BLaER1 treated with 17β-estradiol and CSF1 and Interleukin-3, amounts not matched to agents 10 nM and 100 nM (cell line): ENCODE results near the gene SLAMF6.
"Not testable (repeated sequence)": the region's sequence is repeated elsewhere in the genome, so short reads cannot be mapped to it uniquely, and the experiment has no call there.

Experiments used
- H3K27ac ChIP-seq, 11 experiments: shearing (Covaris generic); formaldehyde crosslinking; 2 replicates each; pipeline ENCODE4 v1.8.1; 2022
- H3K27me3 ChIP-seq, 11 experiments: shearing (Covaris generic); formaldehyde crosslinking; 2 replicates each; pipeline ENCODE4 v1.8.1; 2022
- H3K36me3 ChIP-seq, 11 experiments: shearing (Covaris generic); formaldehyde crosslinking; 2 replicates each; pipeline ENCODE4 v1.8.1; 2022
- H3K4me1 ChIP-seq, 10 experiments: shearing (Covaris generic); formaldehyde crosslinking; 2 replicates each; pipeline ENCODE4 v1.8.1; 2022
- H3K4me2 ChIP-seq, 11 experiments: shearing (Covaris generic); formaldehyde crosslinking; 2 replicates each; pipeline ENCODE4 v1.8.1; 2022
- H3K4me3 ChIP-seq, 10 experiments: shearing (Covaris generic); formaldehyde crosslinking; 2 replicates each; pipeline ENCODE4 v1.8.1; 2022
- H3K9ac ChIP-seq, 11 experiments: shearing (Covaris generic); formaldehyde crosslinking; 2 replicates each; pipeline ENCODE4 v1.8.1; 2022
- H3K9me3 ChIP-seq, 11 experiments: shearing (Covaris generic); formaldehyde crosslinking; replicated peaks in 1 of 11; 2 replicates each; pipeline ENCODE4 v1.8.1; 2022
- H4K20me1 ChIP-seq, 11 experiments: shearing (Covaris generic); formaldehyde crosslinking; 2 replicates each; pipeline ENCODE4 v1.8.1; 2022
- Cebpa-rat ChIP-seq, 11 experiments: shearing (Covaris generic); IDR thresholded peaks; 2 replicates each; pipeline ENCODE4 v1.8.1; 2022

SLAMF6 gene

DNA sequence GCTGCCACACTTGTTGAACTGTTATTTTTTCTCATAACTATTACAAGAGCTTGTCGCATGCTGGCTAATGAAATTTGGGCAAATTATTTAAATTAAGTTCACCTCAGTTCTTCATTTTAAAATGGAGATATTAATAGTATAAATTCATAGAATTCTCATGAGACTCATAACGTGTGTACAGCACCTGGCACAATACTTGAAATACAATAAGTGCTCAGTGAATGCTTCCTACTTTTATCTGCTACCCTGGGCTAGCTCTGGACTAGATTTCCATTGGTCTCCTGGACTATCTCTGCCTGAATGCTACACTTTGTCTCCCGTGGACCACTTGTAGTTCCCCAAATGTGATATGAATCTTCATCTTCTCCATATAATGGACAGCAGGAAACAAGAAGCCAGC is 919 bp downstream of the SLAMF6 start:
- Histone ChIP-seq H3K9me3 (peaks cover 33 to 49% (median 38%) of the 10 kb centered on the region in 11 experiments), H3K36me3 (no peaks in the 10 kb centered on the region), H3K27ac (no peak overlapping the region), H4K20me1 (no peaks in the 10 kb centered on the region), H3K4me3 (no peak overlapping the region), H3K4me2 (peak overlapping the region in 6 of 11 experiments; percentile 3 to 77 (median 44); a peak in 8 of 22 replicates), H3K4me1 (peaks cover 20 to 36% (median 31%) of the 10 kb centered on the region in 10 experiments), H3K9ac (no peak overlapping the region), H3K27me3 (no peaks in the 10 kb centered on the region)
- no peak for TF ChIP-seq Cebpa-rat (IDR thresholded peaks at IDR 0.05)

DNA sequence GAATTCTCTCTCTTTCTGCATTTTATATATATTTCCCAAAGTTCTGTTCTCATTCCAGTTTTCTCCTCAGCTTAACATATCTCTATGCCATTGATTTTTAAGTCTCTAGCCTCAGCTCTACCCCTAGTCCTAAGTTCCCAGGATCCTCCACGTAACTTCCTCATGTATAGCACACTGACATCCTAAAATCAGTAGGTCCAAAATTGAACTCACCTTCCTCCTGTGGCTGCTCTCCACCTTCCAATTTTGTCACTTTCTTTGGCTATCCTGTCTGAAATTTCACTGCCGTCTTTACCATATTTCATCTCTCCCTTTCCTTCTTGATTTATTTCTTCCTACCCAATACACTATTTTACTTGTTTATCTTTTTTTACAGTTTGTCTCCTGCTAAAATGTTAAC is 1.5 kb downstream of the SLAMF6 start:
- peaks cover 27 to 49% (median 38%) of the 10 kb centered on the region in 11 experiments for H3K9me3 ChIP-seq
- no peaks in the 10 kb centered on the region for H4K20me1 ChIP-seq
- no peaks in the 10 kb centered on the region for H3K36me3 ChIP-seq
- no peak for TF ChIP-seq Cebpa-rat (IDR thresholded peaks at IDR 0.05)
- no peak overlapping the region for H3K4me3 ChIP-seq
- H3K9ac ChIP-seq: no peak overlapping the region
- H3K27me3 ChIP-seq: no peaks in the 10 kb centered on the region
- no peak overlapping the region for H3K27ac ChIP-seq
- peak overlapping the region; percentile 48 to 81 (median 57); a peak in 11 of 22 replicates for H3K4me2 ChIP-seq
- peaks cover 20 to 37% (median 31%) of the 10 kb centered on the region in 10 experiments for H3K4me1 ChIP-seq

- H3K9me3 ChIP-seq: peaks cover 22 to 49% (median 36%) of the 10 kb centered on the region in 11 experiments
- no peaks in the 10 kb centered on the region for H3K27me3 ChIP-seq
- no peak overlapping the region for H3K27ac ChIP-seq
- H3K4me2 ChIP-seq: peak overlapping the region; percentile 48 to 81 (median 57)
- H4K20me1 ChIP-seq: no peaks in the 10 kb centered on the region
- peaks cover 20 to 43% (median 31%) of the 10 kb centered on the region in 10 experiments for H3K4me1 ChIP-seq
- H3K36me3 ChIP-seq: no peaks in the 10 kb centered on the region
- TF ChIP-seq Cebpa-rat (IDR thresholded peaks at IDR 0.05): no peak
- H3K9ac ChIP-seq: peak overlapping the region in 1 of 11 experiments; percentile 42; a peak in 1 of 22 replicates
- H3K4me3 ChIP-seq: no peak overlapping the region
Measured at GRCh38 chr1:160520999-160521398, 2.1 kb downstream of the SLAMF6 start.

DNA sequence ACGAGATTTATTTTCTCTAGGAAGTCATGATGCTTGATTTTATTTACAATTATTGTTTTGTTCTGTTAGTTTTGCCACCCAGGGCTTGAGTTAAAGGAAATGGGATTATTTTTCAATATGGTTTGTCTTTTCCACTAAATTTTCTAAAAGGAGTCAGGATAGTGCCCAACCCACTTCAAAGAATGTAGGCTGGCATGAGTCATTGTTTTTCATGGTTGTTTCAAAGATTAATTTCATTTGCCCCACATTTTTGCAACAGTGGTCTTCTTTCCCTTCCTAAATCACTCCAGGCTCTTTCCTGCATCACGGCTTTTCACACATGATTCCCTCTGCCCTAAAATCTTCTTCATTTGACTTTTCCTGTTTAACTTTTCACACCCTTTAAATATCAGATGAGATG is 2.5 kb downstream of the SLAMF6 start:
- Histone ChIP-seq H3K4me2 (peak overlapping the region; percentile 48 to 81 (median 57)), H3K4me3 (no peak overlapping the region), H3K36me3 (no peaks in the 10 kb centered on the region), H4K20me1 (no peaks in the 10 kb centered on the region), H3K27ac (no peak overlapping the region), H3K9ac (peak overlapping the region in 1 of 11 experiments; percentile 42; a peak in 1 of 22 replicates), H3K27me3 (no peaks in the 10 kb centered on the region), H3K4me1 (peaks cover 20 to 47% (median 31%) of the 10 kb centered on the region in 10 experiments), H3K9me3 (peaks cover 18 to 49% (median 36%) of the 10 kb centered on the region in 11 experiments)
- no peak for TF ChIP-seq Cebpa-rat (IDR thresholded peaks at IDR 0.05)

DNA sequence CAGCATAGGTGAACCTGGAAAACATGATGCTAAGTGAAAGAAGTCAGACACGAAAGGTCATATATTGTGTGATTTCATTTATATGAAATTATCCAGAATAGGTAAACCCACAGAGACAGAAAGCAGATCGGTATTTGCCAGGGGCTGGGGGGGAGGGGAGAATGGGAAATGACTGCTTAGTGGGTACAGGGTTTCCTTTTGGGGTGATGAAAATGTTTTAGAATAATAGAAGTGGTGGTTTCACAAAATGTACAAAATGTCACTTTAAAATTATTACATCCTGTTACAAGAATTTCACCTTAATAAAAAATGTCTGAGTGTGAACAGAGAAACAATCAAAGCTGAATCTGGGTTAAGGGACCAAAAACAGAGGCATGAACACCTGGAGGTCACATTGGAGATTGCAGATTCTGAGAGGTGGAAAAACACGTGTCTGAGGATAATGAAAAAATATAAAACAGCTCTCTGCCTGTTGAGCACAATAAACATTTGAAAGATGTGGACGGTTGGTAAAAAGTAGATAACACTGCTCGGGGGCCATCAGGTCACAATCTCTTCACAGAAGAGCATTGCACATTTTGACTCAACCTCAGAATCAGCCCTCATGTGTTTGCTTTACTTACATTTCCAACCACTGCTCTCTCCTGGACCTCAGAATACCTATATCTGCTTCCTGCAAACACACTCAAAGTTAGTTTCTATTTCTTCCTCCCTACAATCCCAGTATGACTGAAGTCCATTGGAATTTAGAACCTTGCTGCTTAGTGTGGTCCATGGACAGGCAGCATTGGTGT is 3.2 kb downstream of the SLAMF6 start:
- no peaks in the 10 kb centered on the region for H4K20me1 ChIP-seq
- H3K4me3 ChIP-seq: no peak overlapping the region
- H3K36me3 ChIP-seq: no peaks in the 10 kb centered on the region
- no peaks in the 10 kb centered on the region for H3K27me3 ChIP-seq
- peaks cover 20 to 51% (median 31%) of the 10 kb centered on the region in 10 experiments for H3K4me1 ChIP-seq
- no peak for TF ChIP-seq Cebpa-rat (IDR thresholded peaks at IDR 0.05)
- H3K4me2 ChIP-seq: peak overlapping the region; percentile 48 to 81 (median 57)
- no peak overlapping the region for H3K27ac ChIP-seq
- peaks cover 12 to 48% (median 31%) of the 10 kb centered on the region in 11 experiments; a peak in 21 of 22 replicates for H3K9me3 ChIP-seq
- no peak overlapping the region for H3K9ac ChIP-seq

GRCh38 chr1:160517519-160517918 is 5.5 kb downstream of the SLAMF6 start:
- Histone ChIP-seq H3K9me3 (peaks cover 30 to 60% (median 49%) of the 10 kb centered on the region in 11 experiments), H3K4me1 (peaks cover 15 to 44% (median 26%) of the 10 kb centered on the region in 10 experiments)
- not testable (repeated sequence) for H3K27ac ChIP-seq, H3K4me2 ChIP-seq, H4K20me1 ChIP-seq, H3K27me3 ChIP-seq, H3K9ac ChIP-seq, H3K36me3 ChIP-seq, H3K4me3 ChIP-seq

DNA sequence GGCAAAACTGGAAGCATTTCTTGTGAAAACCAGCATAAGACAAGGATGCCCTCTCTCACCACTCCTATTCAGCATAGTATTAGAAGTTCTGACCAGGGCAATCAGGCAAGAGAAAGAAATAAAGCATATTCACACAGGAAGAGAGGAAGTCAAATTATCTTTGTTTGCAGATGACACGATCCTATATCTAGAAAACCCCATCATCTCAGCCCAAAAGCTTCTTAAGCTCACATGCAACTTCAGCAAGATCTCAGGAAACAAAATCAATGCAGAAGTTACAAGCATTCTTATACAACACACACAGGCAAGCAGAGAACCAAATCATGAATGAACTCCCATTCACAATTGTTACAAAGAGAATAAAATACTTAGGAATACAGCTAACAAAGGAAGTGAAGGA is 7.1 kb downstream of the SLAMF6 start:
- peaks cover 0 to 14% (median 0%) of the 10 kb centered on the region in 11 experiments; a peak in 4 of 22 replicates for H3K36me3 ChIP-seq
- peaks cover 12 to 29% (median 12%) of the 10 kb centered on the region in 10 experiments for H3K4me1 ChIP-seq
- H3K4me2 ChIP-seq: peak overlapping the region in 2 of 11 experiments; percentile 43 to 63; a peak in 4 of 22 replicates
- not testable (repeated sequence) for H3K27ac ChIP-seq, H4K20me1 ChIP-seq, H3K27me3 ChIP-seq, H3K9ac ChIP-seq, H3K4me3 ChIP-seq
- peaks cover 46 to 76% (median 65%) of the 10 kb centered on the region in 11 experiments for H3K9me3 ChIP-seq

DNA sequence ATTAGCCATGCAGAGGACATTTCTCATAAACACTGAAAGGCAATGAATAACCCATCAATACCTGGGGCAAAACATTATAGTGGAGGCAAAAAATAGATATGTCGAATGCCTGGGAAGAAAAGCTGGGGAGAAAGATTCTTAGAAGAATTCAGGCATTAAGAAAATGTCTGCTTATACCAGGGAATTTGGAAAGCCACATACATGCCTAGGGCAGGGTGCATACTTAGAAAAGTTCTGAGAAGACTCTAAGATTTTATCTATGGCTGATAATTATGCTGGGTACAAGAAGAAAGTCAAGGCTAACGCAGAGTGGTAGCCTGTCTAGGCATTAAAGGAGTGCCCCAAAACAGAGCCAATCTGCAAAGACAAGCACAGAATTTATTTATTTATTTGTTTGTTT is 18.4 kb downstream of the SLAMF6 start:
- peaks cover 0 to 17% (median 4%) of the 10 kb centered on the region in 11 experiments; a peak in 7 of 22 replicates for H3K36me3 ChIP-seq
- H3K4me3 ChIP-seq: no peak overlapping the region
- no peak overlapping the region for H3K27ac ChIP-seq
- no peaks in the 10 kb centered on the region for H3K27me3 ChIP-seq
- TF ChIP-seq Cebpa-rat (IDR thresholded peaks at IDR 0.05): no peak
- H3K4me2 ChIP-seq: no peak overlapping the region
- H3K9ac ChIP-seq: no peak overlapping the region
- no peaks in the 10 kb centered on the region for H4K20me1 ChIP-seq
- peaks cover 52 to 93% (median 87%) of the 10 kb centered on the region in 11 experiments for H3K9me3 ChIP-seq
- H3K4me1 ChIP-seq: peaks cover 0 to 38% (median 0%) of the 10 kb centered on the region in 10 experiments; a peak in 6 of 20 replicates

- H3K36me3 ChIP-seq: peaks cover 0 to 19% (median 5%) of the 10 kb centered on the region in 11 experiments; a peak in 8 of 22 replicates
- no peak overlapping the region for H3K4me3 ChIP-seq
- no peak overlapping the region for H3K9ac ChIP-seq
- TF ChIP-seq Cebpa-rat (IDR thresholded peaks at IDR 0.05): no peak
- peak overlapping the region in 1 of 11 experiments; percentile 74; a peak in 2 of 22 replicates for H3K4me2 ChIP-seq
- peaks cover 51 to 95% (median 93%) of the 10 kb centered on the region in 11 experiments for H3K9me3 ChIP-seq
- H3K4me1 ChIP-seq: peaks cover 0 to 52% (median 0%) of the 10 kb centered on the region in 10 experiments; a peak in 6 of 20 replicates
- no peaks in the 10 kb centered on the region for H3K27me3 ChIP-seq
- no peaks in the 10 kb centered on the region for H4K20me1 ChIP-seq
- H3K27ac ChIP-seq: no peak overlapping the region
Measured at GRCh38 chr1:160503087-160503486, 20.0 kb downstream of the SLAMF6 start.
